Neural progenitor cell (in vitro differentiated cells): ENCODE results near the gene CD81.

ENCODE experiments used
- CTCF ChIP-seq: fragments of 200-600 bp; sonication (generic); IDR thresholded peaks from 2 replicates; pipeline ENCODE4 v1.5.1; 2017; ENCODE audit warnings: antibody characterized with exemption, mild to moderate bottlenecking
- EZH2 ChIP-seq: fragments of 200-600 bp; sonication (generic); IDR thresholded peaks from 2 replicates; pipeline ENCODE4 v1.6.1; 2017; ENCODE audit warnings: antibody characterized with exemption, mild to moderate bottlenecking, moderate library complexity
- EZH2phosphoT487 ChIP-seq: fragments of 200-600 bp; sonication (generic); IDR thresholded peaks from 2 replicates; pipeline ENCODE4 v1.6.1; 2017; ENCODE audit warnings: antibody characterized with exemption

GRCh38 chr11:2383852-2384804 lies 7.0 kb downstream of the CD81 start:
- no peak for TF ChIP-seq EZH2
- no peak for TF ChIP-seq CTCF
- TF ChIP-seq EZH2phosphoT487: no peak
